Naive B cell (primary cell): ENCODE data around the gene ZC3H15. TPM values are rescaled to one million over a fixed set of nuclear protein-coding genes. Genes with fewer than 3 reads are reported as not detected.

ENCODE experiments used
- polyA plus RNA-seq, 6 donors: library from polyadenylated mRNA; unstranded; fragments of 300-500 nt; fragmentation: Illumina TruSeq; gene quantifications; one replicate each; pipeline ENCODE4 v1.2.3, GENCODE V29; 2021; ENCODE audit warnings: low read depth in 6 of 6

The ZC3H15 gene
- polyA plus RNA-seq, 6 donors from 2014 or later = 50.2 to 73.9 (median 56.8) TPM

Other genes with a start within 250 kb of the ZC3H15 start
- under 1 TPM in 4 of 6 donors, not detected in 2; 0.07 to 0.74 (median 0.43) TPM for gene ITGAV, start 103.8 kb downstream of the ZC3H15 start, polyA plus RNA-seq
- gene FAM171B, start 207.8 kb downstream of the ZC3H15 start, polyA plus RNA-seq = not detected